Coronary artery (tissue), 2 donors: ENCODE results near the gene INSIG2.

Experiments used
- DNase-seq: peaks from one replicate; pipeline ENCODE4 v3.0.0-alpha.2; 2017; ENCODE audit warnings: low spot score
- H3K27ac ChIP-seq, 2 donors: fragments of 200-600 bp; sonication (generic); one replicate each; pipeline ENCODE4 v1.5.1; 2016 to 2019
- H3K4me3 ChIP-seq: fragments of 200-600 bp; sonication (generic); 2 replicates; pipeline ENCODE4 v1.5.1; 2016; ENCODE audit warnings: mild to moderate bottlenecking, moderate library complexity
- TF ChIP-seq, protein P1 (sequence below): fragments of 200-600 bp; sonication (generic); IDR thresholded peaks from one replicate; pipeline ENCODE4 v1.5.1; 2019; ENCODE audit warnings: antibody characterized with exemption

INSIG2 gene

DNA sequence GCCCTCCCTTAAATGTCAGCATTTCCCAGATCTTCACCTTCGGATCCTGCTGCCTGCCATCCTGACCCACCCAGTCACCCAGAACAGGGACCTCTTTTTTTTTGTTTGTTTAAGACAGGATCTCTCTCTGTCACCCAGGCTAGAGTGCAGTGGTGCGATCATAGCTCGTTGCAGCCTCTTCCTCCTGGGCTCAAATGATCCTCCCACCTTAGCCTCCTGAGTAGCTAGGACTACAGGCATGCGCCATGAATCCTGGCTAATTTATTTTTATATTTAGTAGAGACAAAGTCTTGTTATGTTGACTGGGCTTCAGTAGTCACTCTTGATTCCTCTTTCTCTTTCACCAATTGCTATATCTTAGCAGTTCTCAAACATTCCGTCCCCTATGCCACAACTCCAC, 39.0 kb downstream of the INSIG2 start:
- no peak for DNase-seq
- Histone ChIP-seq H3K4me3 (no peak overlapping the region), H3K27ac (no peak overlapping the region)
- TF ChIP-seq, protein P1, sequence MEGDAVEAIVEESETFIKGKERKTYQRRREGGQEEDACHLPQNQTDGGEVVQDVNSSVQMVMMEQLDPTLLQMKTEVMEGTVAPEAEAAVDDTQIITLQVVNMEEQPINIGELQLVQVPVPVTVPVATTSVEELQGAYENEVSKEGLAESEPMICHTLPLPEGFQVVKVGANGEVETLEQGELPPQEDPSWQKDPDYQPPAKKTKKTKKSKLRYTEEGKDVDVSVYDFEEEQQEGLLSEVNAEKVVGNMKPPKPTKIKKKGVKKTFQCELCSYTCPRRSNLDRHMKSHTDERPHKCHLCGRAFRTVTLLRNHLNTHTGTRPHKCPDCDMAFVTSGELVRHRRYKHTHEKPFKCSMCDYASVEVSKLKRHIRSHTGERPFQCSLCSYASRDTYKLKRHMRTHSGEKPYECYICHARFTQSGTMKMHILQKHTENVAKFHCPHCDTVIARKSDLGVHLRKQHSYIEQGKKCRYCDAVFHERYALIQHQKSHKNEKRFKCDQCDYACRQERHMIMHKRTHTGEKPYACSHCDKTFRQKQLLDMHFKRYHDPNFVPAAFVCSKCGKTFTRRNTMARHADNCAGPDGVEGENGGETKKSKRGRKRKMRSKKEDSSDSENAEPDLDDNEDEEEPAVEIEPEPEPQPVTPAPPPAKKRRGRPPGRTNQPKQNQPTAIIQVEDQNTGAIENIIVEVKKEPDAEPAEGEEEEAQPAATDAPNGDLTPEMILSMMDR = no peak

DNA sequence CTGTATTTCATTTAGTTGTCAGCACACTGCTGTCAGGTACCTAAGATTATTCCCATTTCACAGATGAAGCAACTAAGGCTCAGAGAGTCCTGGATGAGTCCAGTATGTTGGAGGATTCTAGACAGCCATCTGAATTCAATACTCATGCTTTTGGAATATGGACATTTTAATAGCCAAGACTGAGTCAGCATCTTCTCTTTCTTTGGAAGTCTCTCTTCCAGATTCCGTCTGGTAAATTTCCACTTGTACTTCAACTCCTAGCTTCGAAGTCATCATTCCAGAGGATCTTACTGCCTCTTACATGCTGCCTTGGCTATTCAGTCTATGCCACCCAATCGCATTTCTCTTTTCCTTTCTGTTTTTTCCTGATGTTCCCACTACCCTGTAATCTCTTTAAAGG, 40.6 kb downstream of the INSIG2 start:
- TF ChIP-seq, protein P1 = no peak
- no peak overlapping the region for H3K4me3 ChIP-seq
- no peak for DNase-seq
- H3K27ac ChIP-seq = no peak overlapping the region

DNA sequence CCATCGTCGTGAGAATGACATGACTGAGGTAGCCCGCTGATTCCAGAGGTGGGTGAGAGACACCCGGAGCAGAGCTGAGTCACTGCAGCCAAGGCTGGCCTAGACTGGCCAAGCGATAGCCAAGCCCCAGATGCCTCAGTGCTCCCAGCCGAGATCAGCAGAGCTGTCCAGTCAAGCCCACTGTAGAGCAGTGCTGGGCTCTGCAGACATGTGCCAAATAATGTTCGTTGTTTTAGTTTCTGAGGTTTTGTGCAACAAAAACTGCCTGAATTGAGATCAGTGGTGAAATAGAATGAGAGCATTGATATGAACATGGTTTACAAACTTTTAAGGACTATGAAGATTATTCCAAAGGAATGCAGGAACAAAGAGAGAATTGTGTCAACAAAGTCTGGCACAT, 42.1 kb downstream of the INSIG2 start:
- Histone ChIP-seq H3K27ac (no peak overlapping the region), H3K4me3 (no peak overlapping the region)
- DNase-seq = no peak
- TF ChIP-seq, protein P1 = no peak

DNA sequence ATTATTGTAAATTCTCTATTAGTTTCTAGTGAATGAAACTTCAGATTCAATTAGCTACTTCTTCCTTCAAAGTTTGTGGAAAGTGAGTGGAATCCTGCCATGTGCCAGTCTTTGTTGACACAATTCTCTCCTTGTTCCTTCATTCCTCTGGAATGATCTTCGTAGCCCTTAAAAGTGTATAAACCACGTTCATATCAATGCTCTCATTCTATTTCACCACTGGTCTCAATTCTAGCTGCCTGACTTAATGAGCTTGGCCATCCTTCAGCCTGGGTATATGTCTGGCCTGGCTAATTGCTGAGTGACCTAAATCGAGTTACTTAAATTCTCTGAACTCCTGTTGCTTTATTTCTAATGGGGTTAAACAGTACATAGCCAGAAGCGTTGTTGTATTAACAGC, 43.5 kb downstream of the INSIG2 start:
- DNase-seq = no peak
- H3K4me3 ChIP-seq = no peak overlapping the region
- no peak overlapping the region for H3K27ac ChIP-seq
- TF ChIP-seq, protein P1 = no peak

DNA sequence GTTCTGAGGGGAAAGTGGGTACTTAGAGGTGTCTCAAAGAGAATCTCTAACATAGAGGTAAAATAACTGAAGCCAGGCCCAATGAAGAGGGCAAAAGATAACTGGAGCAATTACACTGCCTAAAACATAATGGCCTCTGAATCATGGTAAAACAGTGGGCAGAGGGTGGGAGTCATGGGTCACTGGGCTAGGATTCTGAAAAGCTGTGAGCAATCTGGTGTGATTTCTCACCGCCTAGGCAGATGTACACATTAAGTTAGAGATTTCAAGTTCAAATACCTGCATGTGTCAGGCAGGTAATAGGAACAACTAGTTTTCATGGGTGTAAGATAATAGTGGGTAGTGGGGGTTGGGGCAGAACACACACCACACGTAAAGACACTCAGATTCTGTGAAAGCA, 45.6 kb downstream of the INSIG2 start:
- TF ChIP-seq, protein P1 = no peak
- DNase-seq = no peak
- Histone ChIP-seq H3K27ac (no peak overlapping the region), H3K4me3 (no peak overlapping the region)

DNA sequence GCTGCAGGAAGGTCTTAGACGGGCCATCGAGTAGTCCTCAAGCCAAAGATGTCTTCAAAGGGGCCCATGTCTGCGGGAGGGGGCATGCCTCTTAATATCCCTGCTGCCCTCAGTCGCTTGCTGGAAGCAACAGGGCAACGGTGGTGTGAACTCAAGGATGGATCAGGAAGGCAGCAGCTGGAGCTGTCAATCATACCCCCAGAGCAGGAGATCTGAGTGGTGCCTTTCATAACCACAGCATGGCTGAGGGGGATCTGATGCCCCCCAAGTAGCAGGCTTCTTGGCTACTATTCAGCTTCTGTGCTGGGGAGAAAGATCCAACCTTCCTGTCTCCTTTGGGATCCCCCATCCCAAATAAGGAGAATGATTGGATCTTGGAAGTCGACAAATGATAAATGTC, 46.4 kb downstream of the INSIG2 start:
- H3K4me3 ChIP-seq = no peak overlapping the region
- TF ChIP-seq, protein P1 = no peak
- DNase-seq = no peak

DNA sequence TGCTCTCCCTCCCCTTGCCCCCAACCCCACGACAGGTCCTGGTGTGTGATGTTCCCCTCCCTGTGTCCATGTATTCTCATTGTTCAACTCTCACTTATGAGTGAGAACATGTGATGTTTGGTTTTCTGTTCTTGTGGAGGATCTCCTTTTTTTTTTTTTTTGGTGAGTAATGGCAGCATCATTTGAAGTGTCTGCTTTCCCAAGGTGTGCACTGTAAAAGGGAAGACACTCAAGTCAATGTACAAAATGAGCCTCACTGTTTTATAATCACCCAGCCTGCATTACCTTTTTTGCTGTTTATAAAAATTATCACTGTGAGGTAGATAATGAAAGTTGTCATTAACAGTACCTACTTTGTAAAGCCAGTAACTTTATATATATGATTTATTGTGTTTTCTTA, 56.9 kb downstream of the INSIG2 start:
- H3K4me3 ChIP-seq = no peak overlapping the region
- no peak overlapping the region for H3K27ac ChIP-seq

More for the DNA sequence above, 46.4 kb downstream of the INSIG2 start:
- H3K27ac ChIP-seq = no peak overlapping the region

More for the DNA sequence above, 56.9 kb downstream of the INSIG2 start:
- DNase-seq = no peak
- TF ChIP-seq, protein P1 = no peak
